GM19023 (cell line): ENCODE measurements around the gene ASIC4.

Experiments used
- ATAC-seq: cut with Tn5 transposase; IDR thresholded peaks from one replicate; pipeline ENCODE4 v1.9.1; 2021; ENCODE audit warnings: mild to moderate bottlenecking, moderate library complexity; ENCODE audit not compliant: unreplicated experiment

Gene ASIC4

GRCh38 chr2:219565130-219566080, 51.1 kb downstream of the ASIC4 start:
- ATAC-seq = no peak

DNA sequence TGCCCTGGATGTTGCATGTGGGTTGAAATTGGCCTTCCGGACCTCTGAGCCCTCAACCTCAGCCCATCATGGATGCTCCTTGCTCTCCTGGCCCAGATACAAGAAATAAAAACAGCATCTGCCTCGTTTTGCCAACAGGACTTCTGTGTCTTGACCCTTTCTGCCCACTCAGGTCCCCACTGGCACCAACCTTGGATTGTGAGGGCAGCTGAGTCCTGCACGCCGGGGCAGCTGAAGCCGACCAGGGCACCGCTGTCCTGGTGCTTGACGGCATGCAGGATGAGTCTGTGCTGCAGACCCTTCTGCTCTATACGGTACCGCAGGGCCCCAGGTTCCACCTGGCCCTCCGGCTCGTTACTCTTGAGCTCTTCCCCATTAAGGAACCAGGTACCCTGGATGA, 52.4 kb downstream of the ASIC4 start:
- ATAC-seq = no peak

DNA sequence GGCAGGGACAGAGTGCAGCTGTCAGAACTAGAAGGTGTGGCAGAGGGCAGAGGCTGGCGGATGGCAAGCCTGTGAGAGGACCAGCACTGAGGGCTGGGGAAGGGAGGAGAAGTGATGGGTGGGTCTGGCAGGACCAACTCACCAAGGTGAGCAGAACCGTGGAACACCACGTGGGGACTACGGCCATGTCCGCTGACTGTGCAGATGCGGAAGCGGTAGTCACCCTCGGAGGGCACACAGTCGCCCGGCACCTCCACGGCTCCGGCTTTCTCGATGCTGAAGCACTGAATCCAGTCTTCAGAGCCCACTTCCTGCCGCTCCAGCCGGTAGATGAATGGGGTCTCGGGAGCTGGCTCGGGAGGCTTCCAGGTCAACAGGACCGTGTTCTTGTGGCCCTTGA, 52.8 kb downstream of the ASIC4 start:
- ATAC-seq = no peak

- ATAC-seq = no peak
Measured at GRCh38 chr2:219567791-219568361, 53.6 kb downstream of the ASIC4 start.

DNA sequence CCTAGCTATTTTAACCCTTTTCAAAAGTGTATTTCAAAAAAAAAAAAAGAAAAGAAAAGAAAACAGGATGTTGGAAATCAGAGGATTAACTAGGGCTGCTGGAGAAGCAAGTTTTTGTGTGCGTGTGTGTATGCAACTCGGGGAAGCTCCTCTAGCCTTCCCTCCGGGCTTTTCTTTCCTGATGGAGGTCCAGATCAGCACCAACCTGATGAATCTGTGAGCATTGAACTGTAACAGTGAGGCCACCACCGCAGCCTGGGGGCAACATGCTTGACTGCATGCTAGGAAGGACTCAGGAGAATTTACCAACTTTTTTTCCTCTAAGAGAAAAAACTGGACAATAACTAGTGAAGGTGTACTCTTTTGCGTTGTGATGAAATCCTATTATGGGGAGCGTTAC, 54.8 kb downstream of the ASIC4 start:
- no peak for ATAC-seq

GRCh38 chr2:219569635-219570034, 55.4 kb downstream of the ASIC4 start:
- ATAC-seq = no peak

GRCh38 chr2:219570194-219570923, 56.1 kb downstream of the ASIC4 start:
- ATAC-seq = no peak

DNA sequence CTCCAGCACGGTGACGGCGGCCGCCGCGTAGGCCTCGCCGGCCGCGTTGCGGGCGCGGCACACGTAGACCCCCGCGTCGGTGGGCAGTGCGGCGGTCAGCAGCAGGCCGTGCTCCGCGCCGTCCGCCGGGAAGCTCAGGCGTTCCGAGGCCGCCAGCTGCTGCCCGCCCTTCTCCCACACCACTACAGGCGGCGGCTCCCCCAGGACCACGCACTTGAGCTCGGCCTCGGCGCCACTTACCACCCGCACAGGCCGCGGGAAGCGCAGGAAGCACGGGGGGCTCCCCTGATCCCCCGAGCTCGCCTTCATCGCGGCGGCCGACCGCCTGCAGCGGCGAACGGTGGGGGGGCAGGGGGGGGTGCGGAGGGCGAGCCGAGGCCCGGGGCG, 56.6 kb downstream of the ASIC4 start:
- no peak for ATAC-seq

DNA sequence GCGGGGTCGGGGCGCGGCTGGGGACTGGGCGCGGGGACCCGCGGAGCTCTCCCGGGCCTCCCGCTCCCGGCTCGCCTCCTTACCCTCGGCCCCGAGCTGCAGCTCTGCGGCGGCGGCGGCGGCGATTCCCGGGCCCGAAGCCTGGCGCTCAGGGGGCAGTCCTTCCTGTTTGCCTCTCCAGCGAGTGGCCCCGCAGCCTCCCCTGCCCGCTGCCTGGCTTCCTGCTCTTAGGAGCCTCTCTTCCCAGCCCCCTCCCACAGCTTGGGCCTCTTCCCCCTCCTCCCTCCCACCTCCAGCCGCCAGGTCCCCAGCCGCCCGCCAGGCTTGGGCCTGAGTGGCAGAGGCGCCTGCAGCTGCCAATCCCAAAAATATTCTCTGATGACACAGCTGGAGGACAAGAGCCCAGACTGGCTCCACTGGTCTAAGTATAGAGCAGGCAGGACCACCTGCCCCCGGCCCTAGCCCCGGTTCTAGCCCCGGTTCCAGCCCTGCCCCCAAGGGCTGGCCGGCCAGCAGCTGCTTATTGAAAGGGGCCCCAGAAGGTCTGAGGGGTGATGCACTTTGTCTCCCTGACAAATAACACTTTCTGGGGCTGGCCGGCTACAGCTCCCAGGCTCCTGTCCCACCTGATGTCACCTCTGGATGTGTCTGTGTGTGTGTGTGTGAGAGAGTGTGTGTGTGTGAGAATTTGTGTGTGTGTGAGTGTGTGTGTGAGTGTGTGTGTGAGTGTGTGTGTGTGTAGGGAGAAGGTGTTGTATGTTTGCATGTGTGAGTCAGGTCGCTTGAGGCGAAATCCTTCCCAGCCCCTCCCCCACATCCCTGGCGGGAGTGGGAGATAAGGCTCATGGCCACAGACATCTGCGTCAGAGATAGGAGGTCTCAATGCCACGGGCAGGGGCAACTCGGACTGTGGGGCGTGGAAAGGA, 57.3 kb downstream of the ASIC4 start, which contains the start of gene OBSL1:
Gene OBSL1, minus strand, starts transcription at position 229 of the 926 bp plus-strand sequence. CDS start 307 bp downstream, outside the sequence.
- no peak for ATAC-seq

GRCh38 chr2:219572237-219573001, 58.1 kb downstream of the ASIC4 start, which contains the start of gene INHA:
INHA (plus strand) TSS chr2:219572310; CDS start chr2:219572375, 65 bp downstream.
- ATAC-seq = no peak

- no peak for ATAC-seq
Measured at GRCh38 chr2:219573166-219573565, 58.9 kb downstream of the ASIC4 start.

- ATAC-seq = no peak
Measured at GRCh38 chr2:219574484-219575311, 60.4 kb downstream of the ASIC4 start.

GRCh38 chr2:219575566-219576504, 61.6 kb downstream of the ASIC4 start:
- no peak for ATAC-seq

GRCh38 chr2:219576505-219577388, 62.5 kb downstream of the ASIC4 start:
- ATAC-seq = no peak

DNA sequence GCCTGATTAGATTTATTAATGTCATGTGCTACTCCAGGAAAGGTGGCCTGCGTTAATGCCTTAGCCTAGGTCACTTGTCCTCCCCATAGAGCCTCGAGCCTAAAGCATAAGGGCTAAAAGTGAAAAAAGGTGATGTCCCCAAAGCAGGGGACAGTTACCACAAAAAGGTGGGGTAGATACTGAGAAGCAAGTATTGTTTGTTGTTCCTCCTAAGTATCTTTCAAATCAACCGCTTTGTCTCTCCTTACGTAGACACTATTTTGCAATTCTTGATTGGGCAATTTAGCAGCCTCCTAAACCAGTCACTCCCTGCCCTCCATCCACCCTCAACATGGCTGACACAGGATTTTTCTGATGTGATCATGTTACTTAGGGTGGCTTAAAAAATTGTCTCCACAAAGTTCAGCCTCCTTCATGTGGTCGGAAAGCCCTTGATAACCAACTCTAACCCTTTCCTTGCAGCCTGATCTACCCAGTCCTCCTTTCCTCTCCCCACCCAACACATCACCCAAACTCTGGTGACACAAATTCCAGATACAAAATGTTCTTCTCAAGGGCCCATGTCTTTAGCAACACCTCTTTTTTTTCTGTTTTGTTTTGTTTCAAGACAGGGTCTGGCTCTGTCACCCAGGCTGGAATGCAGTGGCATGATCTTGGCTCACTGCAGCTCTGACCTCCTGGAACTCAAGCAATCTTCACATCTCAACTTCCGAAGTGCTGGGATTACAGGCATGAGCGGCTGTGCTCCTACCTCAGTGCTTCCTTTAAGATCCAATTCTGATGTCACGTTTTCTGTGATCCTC, 64.7 kb downstream of the ASIC4 start:
- ATAC-seq = no peak

GRCh38 chr2:219581346-219581745, 67.1 kb downstream of the ASIC4 start:
- ATAC-seq = no peak
